Activated T-helper 17 cell treated with anti-CD3 and anti-CD28 coated beads, Interleukin-2, amount 50 U/mL, for 72 hours (primary cell): ENCODE data around the gene FLNB. TPM values are rescaled to one million over a fixed set of nuclear protein-coding genes. Genes with fewer than 3 reads are reported as not detected.
"Not testable (repeated sequence)": the region's sequence is repeated elsewhere in the genome, so short reads cannot be mapped to it uniquely, and the experiment has no call there.

ENCODE experiments used
- ATAC-seq: fragments of 150-1000 bp; cut with Tn5 transposase; replicated peaks from 2 replicates; pipeline ENCODE4 v1.10.0; 2021; ENCODE audit warnings: mild to moderate bottlenecking, moderate library complexity
- H3K27ac Mint-ChIP-seq: one replicate; pipeline ENCODE4 v1.8.0; 2022; ENCODE audit warnings: mixed read lengths
- H3K27me3 Mint-ChIP-seq: one replicate; pipeline ENCODE4 v1.8.0; 2022; ENCODE audit warnings: mixed read lengths
- H3K36me3 Mint-ChIP-seq: one replicate; pipeline ENCODE4 v1.8.0; 2022; ENCODE audit warnings: low read depth, mild to moderate bottlenecking, mixed read lengths
- H3K4me1 Mint-ChIP-seq: one replicate; pipeline ENCODE4 v1.8.0; 2022; ENCODE audit warnings: mixed read lengths
- H3K4me3 Mint-ChIP-seq: one replicate; pipeline ENCODE4 v1.8.0; 2022; ENCODE audit warnings: mild to moderate bottlenecking, mixed read lengths
- H3K9me3 Mint-ChIP-seq: one replicate; pipeline ENCODE4 v1.8.0; 2022; ENCODE audit warnings: mixed read lengths
- total RNA-seq, 2 donors: library from RNA; stranded (reverse); gene quantifications; one replicate each; pipeline ENCODE4 v1.2.3, GENCODE V29; 2022

The FLNB gene
- total RNA-seq, 2 donors from 2014 or later, result 22.5 to 23.6 TPM

DNA sequence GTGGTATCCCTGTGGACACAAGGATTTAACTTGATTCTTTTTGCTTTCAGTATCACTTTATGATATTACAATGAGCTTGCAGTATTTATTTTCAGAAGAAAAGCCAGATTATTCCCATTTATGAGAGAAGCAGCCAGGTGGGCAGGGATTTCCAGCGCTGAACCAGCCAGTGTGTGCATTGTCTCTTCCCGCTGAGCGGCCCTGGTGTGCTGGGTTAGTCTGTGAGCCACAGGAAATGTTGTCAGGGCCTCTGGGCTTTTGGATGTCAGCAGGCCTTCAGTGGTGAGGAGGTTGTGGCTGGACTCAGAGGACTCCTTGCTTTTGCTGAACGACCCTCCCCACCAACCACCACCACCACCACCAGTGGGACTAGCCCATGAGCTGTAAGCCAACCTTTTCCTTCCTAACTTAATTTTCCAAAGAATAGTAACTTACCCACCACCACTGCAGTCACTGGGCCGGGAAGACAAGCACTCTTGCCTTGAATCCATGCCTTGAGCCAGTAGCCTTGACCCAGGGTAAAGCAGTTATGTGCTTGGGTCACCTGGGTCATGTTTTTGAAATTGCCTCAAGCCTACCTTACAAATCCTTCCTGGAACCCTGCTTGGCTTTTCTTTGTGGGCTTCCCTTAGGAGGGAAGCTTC lies 33.1 kb downstream of the FLNB start:
- Mint-ChIP-seq H3K4me3 (no peak overlapping the region), H3K9me3 (no peaks in the 10 kb centered on the region), H3K4me1 (peaks cover 19% of the 10 kb centered on the region), H3K27ac (no peak overlapping the region), H3K36me3 (no peaks in the 10 kb centered on the region), H3K27me3 (no peaks in the 10 kb centered on the region)
- no peak for ATAC-seq

GRCh38 chr3:58041826-58042324 lies 33.7 kb downstream of the FLNB start:
- peaks cover 17% of the 10 kb centered on the region for H3K4me1 Mint-ChIP-seq
- peak; percentile 56 for ATAC-seq

GRCh38 chr3:58042947-58043707 lies 34.9 kb downstream of the FLNB start:
- no peak overlapping the region for H3K27ac Mint-ChIP-seq
- H3K36me3 Mint-ChIP-seq, result no peaks in the 10 kb centered on the region
- peaks cover 11% of the 10 kb centered on the region for H3K4me1 Mint-ChIP-seq
- H3K9me3 Mint-ChIP-seq, result no peaks in the 10 kb centered on the region
- no peak for ATAC-seq
- H3K27me3 Mint-ChIP-seq, result no peaks in the 10 kb centered on the region
- H3K4me3 Mint-ChIP-seq, result no peak overlapping the region

More at GRCh38 chr3:58041826-58042324, 33.7 kb downstream of the FLNB start:
- no peak overlapping the region for H3K27ac Mint-ChIP-seq
- H3K9me3 Mint-ChIP-seq, result no peaks in the 10 kb centered on the region
- H3K4me3 Mint-ChIP-seq, result no peak overlapping the region
- no peaks in the 10 kb centered on the region for H3K27me3 Mint-ChIP-seq
- no peaks in the 10 kb centered on the region for H3K36me3 Mint-ChIP-seq

- no peaks in the 10 kb centered on the region for H3K27me3 Mint-ChIP-seq
- ATAC-seq, result peak; percentile 56
- no peaks in the 10 kb centered on the region for H3K36me3 Mint-ChIP-seq
- no peak overlapping the region for H3K27ac Mint-ChIP-seq
- no peak overlapping the region for H3K4me3 Mint-ChIP-seq
- peaks cover 11% of the 10 kb centered on the region for H3K4me1 Mint-ChIP-seq
- no peaks in the 10 kb centered on the region for H3K9me3 Mint-ChIP-seq
Observed at GRCh38 chr3:58043933-58044332, 35.7 kb downstream of the FLNB start.

DNA sequence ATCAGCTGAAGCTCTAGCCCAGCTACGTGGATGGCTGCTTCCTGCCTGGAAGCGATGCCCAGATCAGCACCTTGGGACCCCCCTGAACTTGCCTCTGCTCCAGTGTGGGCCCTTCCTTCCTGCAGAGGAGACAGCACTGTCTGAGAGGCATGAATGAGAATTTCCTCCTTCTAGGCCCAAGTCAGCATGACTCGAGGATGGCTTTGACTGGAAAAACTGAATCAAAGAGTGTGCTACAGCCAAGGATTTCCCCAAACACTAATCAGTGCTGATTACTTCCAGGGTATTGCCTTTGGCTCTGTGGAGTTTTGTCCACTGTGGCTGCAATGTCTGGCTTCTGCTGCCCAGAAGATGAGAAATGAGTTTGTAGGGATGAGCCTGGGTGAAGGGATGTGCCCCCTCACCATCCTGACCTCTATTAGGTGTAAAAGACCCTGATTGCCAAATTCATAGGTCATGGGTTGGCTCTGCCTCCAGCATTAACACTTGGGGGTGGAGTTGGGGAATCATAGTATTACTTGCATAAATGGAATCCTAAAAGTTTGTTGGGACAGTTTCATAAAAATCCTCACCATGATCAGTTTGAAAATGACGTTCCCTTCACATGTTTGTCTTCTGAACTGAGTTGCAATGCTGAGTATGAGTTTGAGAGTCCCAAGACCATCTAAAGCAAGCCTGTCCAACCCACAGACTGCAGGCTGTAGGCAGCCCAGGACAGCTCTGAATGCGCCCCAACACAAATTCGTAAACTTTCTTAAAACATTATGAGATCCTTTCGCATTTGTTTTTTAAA lies 36.7 kb downstream of the FLNB start:
- no peaks in the 10 kb centered on the region for H3K36me3 Mint-ChIP-seq
- no peaks in the 10 kb centered on the region for H3K27me3 Mint-ChIP-seq
- no peaks in the 10 kb centered on the region for H3K9me3 Mint-ChIP-seq
- peak; percentile 69 for ATAC-seq
- no peak overlapping the region for H3K4me3 Mint-ChIP-seq
- H3K27ac Mint-ChIP-seq, result peak overlapping the region; percentile 17
- H3K4me1 Mint-ChIP-seq, result peaks cover 11% of the 10 kb centered on the region

GRCh38 chr3:58047826-58048225 lies 39.6 kb downstream of the FLNB start:
- Mint-ChIP-seq H3K27me3 (no peaks in the 10 kb centered on the region), H3K4me3 (no peak overlapping the region), H3K4me1 (peaks cover 11% of the 10 kb centered on the region), H3K36me3 (no peaks in the 10 kb centered on the region), H3K9me3 (no peaks in the 10 kb centered on the region), H3K27ac (no peak overlapping the region)
- ATAC-seq, result no peak

GRCh38 chr3:58048301-58048700 lies 40.1 kb downstream of the FLNB start:
- Mint-ChIP-seq H3K36me3 (no peaks in the 10 kb centered on the region), H3K27me3 (no peaks in the 10 kb centered on the region), H3K9me3 (no peaks in the 10 kb centered on the region), H3K4me3 (no peak overlapping the region), H3K4me1 (peaks cover 12% of the 10 kb centered on the region), H3K27ac (no peak overlapping the region)
- no peak for ATAC-seq

- Mint-ChIP-seq H3K4me1 (peaks cover 12% of the 10 kb centered on the region), H3K9me3 (no peaks in the 10 kb centered on the region), H3K4me3 (no peak overlapping the region), H3K27me3 (no peaks in the 10 kb centered on the region), H3K27ac (no peak overlapping the region), H3K36me3 (no peaks in the 10 kb centered on the region)
- ATAC-seq, result no peak
Observed at GRCh38 chr3:58049143-58049785, 41.0 kb downstream of the FLNB start.

- H3K4me1 Mint-ChIP-seq, result peaks cover 5% of the 10 kb centered on the region
- H3K27me3 Mint-ChIP-seq, result no peaks in the 10 kb centered on the region
- H3K9me3 Mint-ChIP-seq, result no peaks in the 10 kb centered on the region
- H3K36me3 Mint-ChIP-seq, result no peaks in the 10 kb centered on the region
- H3K27ac Mint-ChIP-seq, result no peak overlapping the region
- H3K4me3 Mint-ChIP-seq, result no peak overlapping the region
- ATAC-seq, result no peak
Observed at GRCh38 chr3:58051196-58051595, 43.0 kb downstream of the FLNB start.

DNA sequence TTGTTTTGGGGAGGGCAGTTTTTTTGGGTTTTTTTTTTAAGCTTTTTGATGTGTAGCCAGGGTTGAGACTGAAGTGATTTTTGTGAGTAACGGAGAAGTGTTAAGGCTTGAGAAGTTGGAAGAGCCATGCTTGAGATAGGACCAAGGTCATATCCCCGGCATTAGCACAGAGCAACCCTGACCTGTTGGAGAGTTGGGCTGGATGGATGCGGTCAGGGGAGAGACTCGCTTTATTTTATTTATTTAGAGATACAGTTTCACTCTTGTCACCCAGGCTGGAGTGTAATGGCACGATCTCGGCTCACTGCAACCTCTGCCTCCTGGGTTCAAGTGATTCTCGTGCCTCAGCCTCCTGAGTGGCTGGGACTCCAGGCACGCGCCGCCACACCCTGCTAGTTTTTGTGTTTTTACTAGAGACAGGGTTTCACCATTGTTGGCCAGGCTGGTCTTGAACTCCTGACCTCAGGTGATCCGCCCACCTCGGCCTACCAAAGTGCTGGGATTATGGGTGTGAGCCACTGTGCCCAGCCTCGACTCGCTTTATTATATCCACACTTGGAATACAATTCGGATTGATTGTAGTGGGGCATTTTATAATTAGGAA lies 43.5 kb downstream of the FLNB start:
- ATAC-seq, H3K27ac Mint-ChIP-seq, H3K36me3 Mint-ChIP-seq, H3K27me3 Mint-ChIP-seq, H3K4me3 Mint-ChIP-seq, H3K4me1 Mint-ChIP-seq, H3K9me3 Mint-ChIP-seq: not testable (repeated sequence)

DNA sequence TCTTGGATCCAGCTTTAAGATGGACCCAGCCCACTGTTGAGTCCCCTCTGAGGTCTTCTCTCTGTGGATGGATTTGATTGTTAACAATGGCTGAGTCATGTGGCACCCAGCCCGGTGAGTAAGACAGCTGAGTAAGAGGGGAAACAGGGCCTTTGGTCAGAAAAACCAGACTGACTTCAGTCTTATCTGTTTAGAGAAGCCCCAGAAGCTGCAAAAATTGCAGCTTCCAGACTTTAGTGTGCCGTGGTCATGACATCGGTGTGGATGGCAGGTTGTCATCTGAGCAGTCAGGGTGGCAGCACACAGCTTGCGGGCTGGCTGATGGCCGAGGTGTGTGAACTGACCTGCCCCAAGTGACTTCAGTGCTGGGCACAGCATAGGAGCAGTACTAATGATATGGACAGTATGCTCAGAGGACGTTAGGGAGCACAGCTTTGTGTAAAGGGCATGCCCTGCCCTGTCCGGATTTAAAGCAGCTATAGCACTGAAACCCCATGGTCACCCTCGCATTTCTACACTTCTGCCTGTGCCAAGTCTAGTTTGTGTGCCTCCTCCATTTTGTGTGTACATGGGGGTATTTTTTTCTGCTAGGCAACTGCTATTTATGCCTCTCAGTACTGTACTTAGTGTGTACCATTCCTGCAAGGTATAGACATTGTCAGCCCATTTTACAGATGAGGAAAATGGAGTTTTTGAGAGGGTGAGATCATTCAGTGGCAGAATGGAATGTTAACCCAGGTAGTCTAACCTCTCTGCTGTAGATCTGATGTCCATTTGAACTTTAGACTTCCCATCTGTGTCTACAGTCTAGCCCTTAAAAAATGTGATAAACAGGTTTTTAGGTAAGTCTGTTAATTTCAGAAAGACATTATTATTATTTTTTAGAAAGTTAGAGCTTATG lies 44.4 kb downstream of the FLNB start:
- no peak overlapping the region for H3K4me3 Mint-ChIP-seq
- H3K4me1 Mint-ChIP-seq, result peaks cover 5% of the 10 kb centered on the region
- no peaks in the 10 kb centered on the region for H3K36me3 Mint-ChIP-seq
- peak; percentile 97 for ATAC-seq
- no peaks in the 10 kb centered on the region for H3K27me3 Mint-ChIP-seq
- H3K9me3 Mint-ChIP-seq, result no peaks in the 10 kb centered on the region
- H3K27ac Mint-ChIP-seq, result peak overlapping the region; percentile 41

- no peak for ATAC-seq
- Mint-ChIP-seq H3K4me1 (peaks cover 8% of the 10 kb centered on the region), H3K9me3 (no peaks in the 10 kb centered on the region), H3K4me3 (no peak overlapping the region), H3K27me3 (no peaks in the 10 kb centered on the region), H3K27ac (peak overlapping the region; percentile 42), H3K36me3 (no peaks in the 10 kb centered on the region)
Observed at GRCh38 chr3:58054652-58055051, 46.4 kb downstream of the FLNB start.

- Mint-ChIP-seq H3K4me3 (no peak overlapping the region), H3K9me3 (no peaks in the 10 kb centered on the region), H3K27ac (no peak overlapping the region), H3K36me3 (no peaks in the 10 kb centered on the region), H3K4me1 (peaks cover 10% of the 10 kb centered on the region), H3K27me3 (no peaks in the 10 kb centered on the region)
- ATAC-seq, result no peak
Observed at GRCh38 chr3:58055314-58055713, 47.1 kb downstream of the FLNB start.
